H1 (cell line): Measurements from ENCODE around the gene CBFA2T2. TPM values are rescaled to one million over a fixed set of nuclear protein-coding genes. Genes with fewer than 3 reads are reported as not detected.

ENCODE experiments used
- CTCF ChIA-PET: fragments of 300-600 bp; sonication (Branson Sonifier 250); formaldehyde crosslinking; loops from one replicate; lab custom pipeline; 2021; ENCODE audit not compliant: partially characterized antibody; lab: Charles Lee
- POLR2A ChIA-PET: fragments of 300-600 bp; sonication (Branson Sonifier 250); formaldehyde crosslinking; loops from one replicate; lab custom pipeline; 2021; ENCODE audit warnings: inconsistent platforms; ENCODE audit not compliant: partially characterized antibody; lab: Charles Lee
- DNase-seq, 2 experiments: peaks; one replicate each; pipeline versions ENCODE4 v3.0.0 to v3.0.0-alpha.2; 2010 to 2022; ENCODE audit warnings: low spot score in 2 of 2, low read depth in 1 of 2, mixed read lengths in 1 of 2
- FAIRE-seq: peaks from 2 replicates; lab custom pipeline; 2011; peaks lifted over from hg19 to GRCh38; lab: Jason Lieb, UNC
- H2AFZ ChIP-seq: 2 replicates; pipeline ENCODE4 v1.8.1; 2012; ENCODE audit warnings: low read length, inconsistent platforms
- H2AK5ac ChIP-seq: 2 replicates; pipeline ENCODE4 v1.6.1; 2013; ENCODE audit warnings: low read depth, low read length
- H2BK120ac ChIP-seq: replicated peaks from 2 replicates; pipeline ENCODE3; 2013; ENCODE audit warnings: low read depth, low read length, inconsistent platforms
- H2BK12ac ChIP-seq: 2 replicates; pipeline ENCODE4 v1.6.1; 2013; ENCODE audit warnings: low read depth, low read length
- H2BK15ac ChIP-seq: 2 replicates; pipeline ENCODE4 v1.6.1; 2013; ENCODE audit warnings: low read length
- H2BK20ac ChIP-seq: 2 replicates; pipeline ENCODE4 v1.6.1; 2013; ENCODE audit warnings: low read length
- H2BK5ac ChIP-seq: 2 replicates; pipeline ENCODE4 v1.6.1; 2013; ENCODE audit warnings: low read depth, low read length
- H3K14ac ChIP-seq: 2 replicates; pipeline ENCODE4 v1.6.1; 2013; ENCODE audit warnings: inconsistent platforms; ENCODE audit not compliant: insufficient read length
- H3K18ac ChIP-seq: 2 replicates; pipeline ENCODE4 v1.6.1; 2013; ENCODE audit warnings: low read length; ENCODE audit errors: extremely low read depth
- H3K23ac ChIP-seq: 2 replicates; pipeline ENCODE4 v1.6.1; 2013; ENCODE audit warnings: inconsistent platforms; ENCODE audit not compliant: insufficient read length
- H3K23me2 ChIP-seq: 2 replicates; pipeline ENCODE4 v1.6.1; 2013; ENCODE audit warnings: low read depth, low read length
- H3K27ac ChIP-seq: 2 replicates; pipeline ENCODE4 v1.6.1; 2011; ENCODE audit warnings: low read depth, low read length, inconsistent platforms
- H3K27me3 ChIP-seq, 4 experiments: replicated peaks in 1 of 4; 1 replicate in 1 of 4; 2 replicates in 3 of 4; pipeline versions ENCODE4 v1.6.1 to v1.8.1; 2011 to 2013; ENCODE audit warnings: low read length in 3 of 4, mild to moderate bottlenecking in 3 of 4, inconsistent platforms in 2 of 4, mixed read lengths in 2 of 4, moderate library complexity in 1 of 4; ENCODE audit not compliant: control insufficient read depth in 3 of 4, insufficient read depth in 3 of 4; ENCODE audit errors: extremely low read depth in 1 of 4
- H3K36me3 ChIP-seq, 4 experiments: 2 replicates each; pipeline versions ENCODE4 v1.6.1 to v1.8.1; 2011 to 2013; ENCODE audit warnings: mild to moderate bottlenecking in 4 of 4, low read length in 3 of 4, moderate library complexity in 2 of 4, control low read depth in 1 of 4, inconsistent platforms in 1 of 4; ENCODE audit not compliant: insufficient read depth in 4 of 4, control insufficient read depth in 2 of 4
- H3K4ac ChIP-seq: replicated peaks from 2 replicates; pipeline ENCODE3; 2013; ENCODE audit warnings: low read length, low read depth, mixed read lengths, inconsistent platforms; ENCODE audit not compliant: insufficient read length
- H3K4me1 ChIP-seq, 4 experiments: replicated peaks in 1 of 4; 1 replicate in 1 of 4; 2 replicates in 3 of 4; pipeline versions ENCODE4 v1.6.1 to v1.8.1; 2011 to 2013; ENCODE audit warnings: low read length in 3 of 4, inconsistent platforms in 2 of 4, mixed read lengths in 1 of 4; ENCODE audit not compliant: insufficient read depth in 4 of 4, control insufficient read depth in 3 of 4
- H3K4me2 ChIP-seq, 2 experiments: 2 replicates each; pipeline versions ENCODE4 v1.6.1 to v1.8.1; 2011 to 2013; ENCODE audit warnings: low read depth in 2 of 2, low read length in 2 of 2, control low read depth in 1 of 2, inconsistent platforms in 1 of 2, mild to moderate bottlenecking in 1 of 2; ENCODE audit not compliant: insufficient read depth in 1 of 2
- H3K4me3 ChIP-seq, 4 experiments: fragments of 200-600, 300-600 bp in 1 of 4; sonication (generic), shearing (Covaris generic), sonication (Bioruptor Twin) in 1 of 4; 2 replicates each; pipeline versions ENCODE4 v1.5.1 to v1.8.1; 2011 to 2016; ENCODE audit warnings: low read length in 4 of 4, low read depth in 3 of 4, control low read depth in 2 of 4, inconsistent platforms in 2 of 4, mild to moderate bottlenecking in 2 of 4, mixed read lengths in 1 of 4, moderate library complexity in 1 of 4; ENCODE audit not compliant: insufficient read depth in 2 of 4; ENCODE audit errors: extremely low read depth in 1 of 4
- H3K56ac ChIP-seq: replicated peaks from 2 replicates; pipeline ENCODE3; 2013; ENCODE audit warnings: low read depth, mild to moderate bottlenecking, mixed read lengths, low read length, inconsistent platforms; ENCODE audit not compliant: insufficient read length
- H3K79me1 ChIP-seq: 2 replicates; pipeline ENCODE4 v1.6.1; 2013; ENCODE audit warnings: low read depth, low read length, control low read depth
- H3K79me2 ChIP-seq, 2 experiments: 2 replicates each; pipeline versions ENCODE4 v1.6.1 to v1.8.1; 2012 to 2013; ENCODE audit warnings: low read length in 2 of 2, mild to moderate bottlenecking in 2 of 2, inconsistent platforms in 1 of 2; ENCODE audit not compliant: insufficient read depth in 2 of 2, control insufficient read depth in 1 of 2
- H3K9ac ChIP-seq, 4 experiments: replicated peaks in 1 of 4; 1 replicate in 1 of 4; 2 replicates in 3 of 4; pipeline versions ENCODE4 v1.6.1 to v1.8.1; 2011 to 2013; ENCODE audit warnings: low read depth in 3 of 4, low read length in 3 of 4, control low read depth in 2 of 4, mild to moderate bottlenecking in 2 of 4, moderate library complexity in 2 of 4, inconsistent platforms in 1 of 4; ENCODE audit errors: extremely low read depth in 1 of 4
- H3K9me3 ChIP-seq, 2 experiments: 2 replicates each; pipeline versions ENCODE4 v1.6.1 to v1.8.1; 2012 to 2013; ENCODE audit warnings: mild to moderate bottlenecking in 2 of 2, moderate library complexity in 2 of 2, control low read depth in 1 of 2, inconsistent platforms in 1 of 2, low read depth in 1 of 2, low read length in 1 of 2, mixed read lengths in 1 of 2; ENCODE audit not compliant: insufficient read depth in 2 of 2
- H4K20me1 ChIP-seq, 2 experiments: replicated peaks in 1 of 2; 2 replicates each; pipeline versions ENCODE3 to v1.8.1; 2011 to 2013; ENCODE audit warnings: inconsistent platforms in 2 of 2, low read length in 2 of 2, mild to moderate bottlenecking in 1 of 2; ENCODE audit not compliant: insufficient read depth in 2 of 2, control insufficient read depth in 1 of 2
- H4K5ac ChIP-seq: 2 replicates; pipeline ENCODE4 v1.6.1; 2013; ENCODE audit warnings: low read length, low read depth, mixed read lengths, inconsistent platforms; ENCODE audit not compliant: insufficient read length
- H4K8ac ChIP-seq: 2 replicates; pipeline ENCODE4 v1.8.0; 2013; ENCODE audit warnings: mild to moderate bottlenecking, moderate library complexity, low read length, inconsistent platforms; ENCODE audit not compliant: insufficient read depth; ENCODE audit errors: extremely low read depth
- H4K91ac ChIP-seq: replicated peaks from 2 replicates; pipeline ENCODE3; 2013; ENCODE audit warnings: low read length, mixed read lengths, inconsistent platforms; ENCODE audit not compliant: insufficient read length
- BACH1 ChIP-seq: IDR thresholded peaks from 2 replicates; pipeline ENCODE4 v1.6.1; 2012; ENCODE audit warnings: low read length, improper control_type of control experiment
- CHD1 ChIP-seq: IDR thresholded peaks from 2 replicates; pipeline ENCODE4 v1.6.1; 2012; ENCODE audit warnings: low read depth, low read length, improper control_type of control experiment
- EGR1 ChIP-seq: IDR thresholded peaks from 2 replicates; pipeline ENCODE4 v1.6.1; 2011; ENCODE audit warnings: low read depth, low read length, borderline replicate concordance
- EZH2 ChIP-seq: fragments of 200-600 bp; sonication (generic); IDR thresholded peaks from 2 replicates; pipeline ENCODE4 v1.7.1; 2012; ENCODE audit warnings: low read depth, mild to moderate bottlenecking, moderate library complexity, low read length, inconsistent platforms; ENCODE audit not compliant: severe bottlenecking
- GABPA ChIP-seq: IDR thresholded peaks from 2 replicates; pipeline ENCODE4 v1.6.1; 2011; ENCODE audit warnings: mild to moderate bottlenecking, low read length, moderate library complexity, borderline replicate concordance; ENCODE audit not compliant: insufficient read depth
- KDM1A ChIP-seq: fragments of 200-600, 300-600 bp; sonication (generic); IDR thresholded peaks from 2 replicates; pipeline ENCODE4 v1.7.1; 2016; ENCODE audit warnings: mild to moderate bottlenecking, low read length, borderline replicate concordance
- KDM4A ChIP-seq: IDR thresholded peaks from one replicate; pipeline ENCODE4 v1.7.1; 2012; ENCODE audit warnings: low read depth, mild to moderate bottlenecking, moderate library complexity, low read length, inconsistent platforms; ENCODE audit not compliant: severe bottlenecking
- MAFK ChIP-seq: IDR thresholded peaks from 2 replicates; pipeline ENCODE4 v1.6.1; 2012; ENCODE audit warnings: low read depth, mild to moderate bottlenecking, improper control_type of control experiment, low read length
- MAX ChIP-seq: IDR thresholded peaks from 2 replicates; pipeline ENCODE4 v1.6.1; 2012; ENCODE audit warnings: inconsistent platforms
- NRF1 ChIP-seq: IDR thresholded peaks from 2 replicates; pipeline ENCODE4 v1.6.1; 2011; ENCODE audit warnings: mild to moderate bottlenecking, low read depth, low read length, improper control_type of control experiment
- WGBS, 2 experiments: shearing (Covaris generic) in 1 of 2; methylation state at CpG; one replicate each; pipeline versions ENCODE4 v1.1.6 to v1.1.7; 2013 to 2015; ENCODE audit warnings: low lambda C conversion rate in 2 of 2, mixed read lengths in 2 of 2, inconsistent platforms in 1 of 2, low coverage in 1 of 2, missing lambda C conversion rate in 1 of 2; ENCODE audit not compliant: insufficient replicate concordance in 2 of 2, insufficient coverage in 1 of 2, insufficient read length in 1 of 2; ENCODE audit errors: extremely low coverage in 1 of 2, missing lambda C conversion rate in 1 of 2; 5-methylcytosine and 5-hydroxymethylcytosine counted together
- polyA plus RNA-seq, 7 experiments: library from polyadenylated mRNA; depleted of rRNA in 3 of 7; stranded (reverse) in 5 of 7; unstranded in 2 of 7; fragments of >200 nt in 5 of 7; fragments of 200-250 nt in 2 of 7; gene quantifications; 1 replicate in 5 of 7; 2 replicates in 1 of 7; 4 replicates in 1 of 7; pipeline versions ENCODE4 v1.2.1 to v1.2.3, GENCODE V29; 2011 to 2013; ENCODE audit warnings: missing spikeins in 2 of 7, mixed read lengths in 2 of 7
- total RNA-seq: library from RNA; stranded (reverse); fragmentation: NEBNext Ultra II Directional; extraction: Animal tissue kit (Norgen Biotek cat#: 25700); gene quantifications from 2 replicates; pipeline ENCODE4 v1.2.1, GENCODE V29; 2021
- TF ChIP-seq, protein P1 (sequence below): IDR thresholded peaks from 2 replicates; pipeline ENCODE4 v1.6.1; 2011; ENCODE audit warnings: low read length, improper control_type of control experiment

The CBFA2T2 gene
- total and polyA plus RNA-seq, 2 of the 8 experiments (the other 6 are each of a cell fraction or from before 2014, with no cell fraction given) = 11.6 to 12.9 TPM

DNA sequence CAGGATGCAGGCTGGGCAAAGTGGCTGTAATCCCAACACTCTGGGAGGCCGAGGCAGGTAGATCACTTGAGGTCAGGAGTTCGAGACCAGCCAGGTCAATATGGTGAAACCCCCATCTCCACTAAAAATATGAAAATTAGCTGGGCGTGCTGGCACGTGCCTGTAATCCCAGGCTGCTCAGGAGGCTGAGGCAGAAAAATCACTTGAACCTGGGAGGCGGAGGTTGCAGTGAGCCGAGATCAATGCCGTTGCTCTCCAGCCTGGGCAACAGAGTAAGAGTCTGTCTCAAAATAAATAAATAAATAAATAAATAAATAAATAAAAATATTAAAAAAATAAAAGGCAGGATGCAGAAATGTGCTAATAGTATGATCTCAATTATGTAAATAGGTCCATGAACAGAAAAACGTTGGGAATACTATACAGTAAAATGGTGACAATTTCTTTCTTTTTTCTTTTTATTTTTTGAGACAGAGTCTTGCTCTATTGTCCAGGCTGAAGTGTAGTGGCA lies 8.4 kb upstream of the CBFA2T2 start:
- Histone ChIP-seq H3K18ac (no peak overlapping the region), H3K56ac (no peak overlapping the region), H3K9ac (no peak overlapping the region), H3K79me1 (no peaks in the 10 kb centered on the region), H2BK20ac (no peak overlapping the region), H3K9me3 (no peaks in the 10 kb centered on the region), H3K27me3 (no peaks in the 10 kb centered on the region), H3K27ac (no peak overlapping the region), H2BK12ac (no peak overlapping the region), H4K8ac (no peak overlapping the region), H3K79me2 (no peaks in the 10 kb centered on the region), H2BK120ac (no peak overlapping the region), H2BK5ac (no peak overlapping the region), H4K20me1 (no peaks in the 10 kb centered on the region), H4K5ac (no peak overlapping the region), H2AK5ac (no peak overlapping the region), H3K23me2 (no peaks in the 10 kb centered on the region), H3K14ac (no peak overlapping the region), H3K4ac (no peak overlapping the region), H4K91ac (no peak overlapping the region), H2BK15ac (no peak overlapping the region; the same call in 1 of the 2 replicates), H3K23ac (no peak overlapping the region), H2AFZ (no peak overlapping the region), H3K36me3 (no peaks in the 10 kb centered on the region), H3K4me2 (no peak overlapping the region), H3K4me3 (no peak overlapping the region), H3K4me1 (peaks cover 0 to 7% (median 3%) of the 10 kb centered on the region in 4 experiments; a peak in 5 of 7 replicates)
- WGBS, 2 experiments = 87% methylated on average over 8 of the region's 8 CpGs; no CpG with 5 or more reads in 1 of the 2 experiments
- ChIA-PET POLR2A (interaction anchor here (0.6 to 1.2 kb wide), 2 partner anchors 35 to 182 kb away, joined by 3 read pairs; no protein-coding TSS in a partner anchor), CTCF (interaction anchor here (0.6 to 1.8 kb wide), 2 partner anchors 24 to 33 kb away, joined by 4 to 7 read pairs; no protein-coding TSS in a partner anchor)
- no peak for DNase-seq
- FAIRE-seq = no peak
- TF ChIP-seq EGR1 = no peak
- TF ChIP-seq KDM1A = no peak
- TF ChIP-seq EZH2 = no peak
- no peak for TF ChIP-seq NRF1
- no peak for TF ChIP-seq BACH1
- TF ChIP-seq CHD1 = no peak
- TF ChIP-seq, protein P1, sequence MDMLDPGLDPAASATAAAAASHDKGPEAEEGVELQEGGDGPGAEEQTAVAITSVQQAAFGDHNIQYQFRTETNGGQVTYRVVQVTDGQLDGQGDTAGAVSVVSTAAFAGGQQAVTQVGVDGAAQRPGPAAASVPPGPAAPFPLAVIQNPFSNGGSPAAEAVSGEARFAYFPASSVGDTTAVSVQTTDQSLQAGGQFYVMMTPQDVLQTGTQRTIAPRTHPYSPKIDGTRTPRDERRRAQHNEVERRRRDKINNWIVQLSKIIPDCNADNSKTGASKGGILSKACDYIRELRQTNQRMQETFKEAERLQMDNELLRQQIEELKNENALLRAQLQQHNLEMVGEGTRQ = no peak
- no peak for TF ChIP-seq GABPA
- no peak for TF ChIP-seq MAFK
- TF ChIP-seq KDM4A = no peak
- no peak for TF ChIP-seq MAX
